Measurements from ENCODE around the gene TMPO. TPM values are rescaled to one million over a fixed set of nuclear protein-coding genes. Genes with fewer than 3 reads are reported as not detected.
"Not testable (repeated sequence)": the region's sequence is repeated elsewhere in the genome, so short reads cannot be mapped to it uniquely, and the experiment has no call there.

The TMPO gene
- polyA plus RNA-seq, 1 donor (not counting 4 experiments of a cell fraction or from before 2014, with no cell fraction given): 41.0 TPM

DNA sequence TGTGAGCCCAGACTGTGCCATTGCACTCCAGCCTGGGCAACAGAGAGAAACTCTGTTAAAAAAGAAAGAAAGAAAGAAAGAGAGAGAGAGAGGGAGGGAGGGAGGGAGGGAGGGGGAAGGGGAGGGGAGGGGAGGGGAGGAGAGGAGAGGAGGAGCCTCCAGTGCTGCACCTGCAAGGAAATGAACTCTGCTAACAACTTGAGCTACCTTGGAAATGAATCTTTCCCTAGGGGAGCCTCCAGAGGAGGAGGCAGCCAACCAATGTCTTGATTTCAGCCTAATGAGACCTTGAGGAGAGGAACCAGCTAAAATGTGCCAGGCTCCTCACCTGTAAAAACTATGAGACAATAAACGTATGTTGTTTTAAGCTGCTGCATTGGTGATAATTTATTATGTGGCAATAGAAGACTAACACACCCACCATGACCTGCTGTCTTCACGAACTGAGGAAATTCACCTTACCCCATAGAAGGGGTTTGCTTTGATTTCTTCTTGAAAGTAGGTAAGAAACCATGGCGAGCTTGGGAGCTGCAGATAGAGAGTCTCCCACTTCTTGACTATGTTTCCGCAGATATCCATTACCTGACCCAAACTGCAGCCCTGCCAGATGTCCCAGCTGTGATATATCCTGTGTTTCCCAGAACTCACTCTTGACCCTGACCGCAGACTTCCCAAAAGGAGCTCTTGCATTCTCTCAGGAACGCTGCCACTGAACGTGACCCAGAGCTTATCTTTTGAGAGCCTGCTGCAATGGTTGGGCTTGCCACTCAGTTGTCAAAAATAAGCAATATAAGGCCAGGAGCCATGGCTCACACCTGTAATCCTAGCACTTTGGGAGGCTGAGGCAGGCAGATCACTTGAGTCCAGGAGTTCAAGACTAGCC lies 31.5 kb upstream of the TMPO start:
- H3K27me3 ChIP-seq (ENCODE audit: control insufficient read depth, extremely low read depth, insufficient read depth, low read length): no peaks in the 10 kb centered on the region
- dilution Hi-C loops (cut with MboI; ENCODE audit: extremely low pct_ligation_motif_present, low sequenced_read_pairs): no loop called here
- H3K9me3 ChIP-seq (ENCODE audit: control insufficient read depth, low read depth, low read length): no peaks in the 10 kb centered on the region
- no peak overlapping the region for H3K4me3 ChIP-seq (ENCODE audit: control insufficient read depth in 2 of 3, extremely low read depth in 1 of 3, insufficient read depth in 2 of 3, low read depth in 1 of 3, low read length in 3 of 3)
- H3K4me2 ChIP-seq (ENCODE audit: control insufficient read depth, extremely low read depth, insufficient read depth, low read depth, low read length): no peak overlapping the region
- FAIRE-seq: no peak
- no peaks in the 10 kb centered on the region for H4K20me1 ChIP-seq (ENCODE audit: control insufficient read depth, extremely low read depth, insufficient read depth, low read length)
- H3K4me1 ChIP-seq (ENCODE audit: control insufficient read depth, extremely low read depth, insufficient read depth, low read length): no peaks in the 10 kb centered on the region
- no peak overlapping the region for H2AFZ ChIP-seq (ENCODE audit: control insufficient read depth, low read length)
- TF ChIP-seq, protein P1, sequence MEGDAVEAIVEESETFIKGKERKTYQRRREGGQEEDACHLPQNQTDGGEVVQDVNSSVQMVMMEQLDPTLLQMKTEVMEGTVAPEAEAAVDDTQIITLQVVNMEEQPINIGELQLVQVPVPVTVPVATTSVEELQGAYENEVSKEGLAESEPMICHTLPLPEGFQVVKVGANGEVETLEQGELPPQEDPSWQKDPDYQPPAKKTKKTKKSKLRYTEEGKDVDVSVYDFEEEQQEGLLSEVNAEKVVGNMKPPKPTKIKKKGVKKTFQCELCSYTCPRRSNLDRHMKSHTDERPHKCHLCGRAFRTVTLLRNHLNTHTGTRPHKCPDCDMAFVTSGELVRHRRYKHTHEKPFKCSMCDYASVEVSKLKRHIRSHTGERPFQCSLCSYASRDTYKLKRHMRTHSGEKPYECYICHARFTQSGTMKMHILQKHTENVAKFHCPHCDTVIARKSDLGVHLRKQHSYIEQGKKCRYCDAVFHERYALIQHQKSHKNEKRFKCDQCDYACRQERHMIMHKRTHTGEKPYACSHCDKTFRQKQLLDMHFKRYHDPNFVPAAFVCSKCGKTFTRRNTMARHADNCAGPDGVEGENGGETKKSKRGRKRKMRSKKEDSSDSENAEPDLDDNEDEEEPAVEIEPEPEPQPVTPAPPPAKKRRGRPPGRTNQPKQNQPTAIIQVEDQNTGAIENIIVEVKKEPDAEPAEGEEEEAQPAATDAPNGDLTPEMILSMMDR (optimal IDR thresholded peaks at IDR 0.05 in 1 of 3, IDR thresholded peaks at IDR 0.05 in 1 of 3, conservative IDR thresholded peaks at IDR 0.05 in 1 of 3; ENCODE audit: extremely low read depth in 1 of 3, insufficient read depth in 2 of 3, low read length in 3 of 3): no peak
- no peak for TF ChIP-seq EZH2 (IDR thresholded peaks at IDR 0.05; ENCODE audit: low read length)
- H3K9me1 ChIP-seq (ENCODE audit: control insufficient read depth, extremely low read depth, insufficient read depth, low read length): no peaks in the 10 kb centered on the region
- H3K36me3 ChIP-seq (ENCODE audit: control insufficient read depth in 2 of 2, extremely low read depth in 1 of 2, insufficient read depth in 2 of 2, low read length in 2 of 2): no peaks in the 10 kb centered on the region
- H3K27ac ChIP-seq (ENCODE audit: control insufficient read depth, insufficient read depth, low read length): no peak overlapping the region
- H3K79me2 ChIP-seq (ENCODE audit: control insufficient read depth, insufficient read depth, low read length): no peaks in the 10 kb centered on the region
- DNase-seq (ENCODE audit: low read depth, low spot score): no peak
- no peak overlapping the region for H3K9ac ChIP-seq (ENCODE audit: control insufficient read depth, extremely low read depth, insufficient read depth, low read length)

DNA sequence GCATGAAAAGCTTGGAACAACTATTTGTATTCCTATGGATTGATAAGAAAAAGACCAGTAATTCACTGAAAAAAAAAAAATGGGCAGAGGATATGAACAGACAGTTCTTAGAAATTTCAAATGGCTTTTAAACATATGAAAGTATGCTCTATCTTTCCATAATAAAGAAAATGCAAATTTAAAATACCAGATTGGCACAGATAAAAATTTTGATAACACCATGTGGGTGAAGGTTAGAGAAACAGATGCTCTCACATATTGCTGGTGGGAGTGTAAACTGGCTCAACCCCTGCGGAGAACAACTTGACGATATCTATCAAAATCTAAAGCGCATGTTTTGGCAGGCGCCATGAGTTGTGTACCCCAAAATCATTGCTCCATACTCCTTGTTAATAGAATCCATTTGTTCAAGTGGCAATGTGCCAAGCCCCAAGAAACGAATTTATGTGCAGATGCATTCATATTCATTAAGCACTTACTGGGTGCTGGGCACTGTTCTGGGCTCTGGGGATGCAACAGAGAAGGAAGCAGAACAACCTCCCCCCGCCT lies 29.5 kb upstream of the TMPO start:
- no peak overlapping the region for H3K4me2 ChIP-seq (ENCODE audit: control insufficient read depth, extremely low read depth, insufficient read depth, low read depth, low read length)
- no peaks in the 10 kb centered on the region for H3K9me1 ChIP-seq (ENCODE audit: control insufficient read depth, extremely low read depth, insufficient read depth, low read length)
- H3K27ac ChIP-seq (ENCODE audit: control insufficient read depth, insufficient read depth, low read length): no peak overlapping the region
- peaks cover 10% of the 10 kb centered on the region for H3K4me1 ChIP-seq (ENCODE audit: control insufficient read depth, extremely low read depth, insufficient read depth, low read length)
- H3K9me3 ChIP-seq (ENCODE audit: control insufficient read depth, low read depth, low read length): no peaks in the 10 kb centered on the region
- no peaks in the 10 kb centered on the region for H3K27me3 ChIP-seq (ENCODE audit: control insufficient read depth, extremely low read depth, insufficient read depth, low read length)
- dilution Hi-C loops (cut with MboI; ENCODE audit: extremely low pct_ligation_motif_present, low sequenced_read_pairs): no loop called here
- TF ChIP-seq EZH2 (IDR thresholded peaks at IDR 0.05; ENCODE audit: low read length): no peak
- TF ChIP-seq, protein P1 (optimal IDR thresholded peaks at IDR 0.05 in 1 of 3, IDR thresholded peaks at IDR 0.05 in 1 of 3, conservative IDR thresholded peaks at IDR 0.05 in 1 of 3; ENCODE audit: extremely low read depth in 1 of 3, insufficient read depth in 2 of 3, low read length in 3 of 3): no peak
- no peaks in the 10 kb centered on the region for H4K20me1 ChIP-seq (ENCODE audit: control insufficient read depth, extremely low read depth, insufficient read depth, low read length)
- H2AFZ ChIP-seq (ENCODE audit: control insufficient read depth, low read length): no peak overlapping the region
- no peaks in the 10 kb centered on the region for H3K36me3 ChIP-seq (ENCODE audit: control insufficient read depth in 2 of 2, extremely low read depth in 1 of 2, insufficient read depth in 2 of 2, low read length in 2 of 2)
- H3K4me3 ChIP-seq (ENCODE audit: control insufficient read depth in 2 of 3, extremely low read depth in 1 of 3, insufficient read depth in 2 of 3, low read depth in 1 of 3, low read length in 3 of 3): no peak overlapping the region
- H3K79me2 ChIP-seq (ENCODE audit: control insufficient read depth, insufficient read depth, low read length): no peaks in the 10 kb centered on the region
- DNase-seq (ENCODE audit: low read depth, low spot score) (no peak), FAIRE-seq (no peak)
- no peak overlapping the region for H3K9ac ChIP-seq (ENCODE audit: control insufficient read depth, extremely low read depth, insufficient read depth, low read length)

GRCh38 chr12:98488416-98488815 lies 27.0 kb upstream of the TMPO start:
- not testable (repeated sequence) for FAIRE-seq

More at GRCh38 chr12:98488416-98488815, 27.0 kb upstream of the TMPO start:
- DNase-seq (ENCODE audit: low read depth, low spot score); H3K9ac ChIP-seq (ENCODE audit: control insufficient read depth, extremely low read depth, insufficient read depth, low read length); H3K36me3 ChIP-seq (ENCODE audit: control insufficient read depth in 2 of 2, extremely low read depth in 1 of 2, insufficient read depth in 2 of 2, low read length in 2 of 2); H3K27ac ChIP-seq (ENCODE audit: control insufficient read depth, insufficient read depth, low read length); H2AFZ ChIP-seq (ENCODE audit: control insufficient read depth, low read length); H3K4me3 ChIP-seq (ENCODE audit: control insufficient read depth in 2 of 3, extremely low read depth in 1 of 3, insufficient read depth in 2 of 3, low read depth in 1 of 3, low read length in 3 of 3); H3K79me2 ChIP-seq (ENCODE audit: control insufficient read depth, insufficient read depth, low read length); H3K9me3 ChIP-seq (ENCODE audit: control insufficient read depth, low read depth, low read length); H3K4me2 ChIP-seq (ENCODE audit: control insufficient read depth, extremely low read depth, insufficient read depth, low read depth, low read length); H4K20me1 ChIP-seq (ENCODE audit: control insufficient read depth, extremely low read depth, insufficient read depth, low read length); dilution Hi-C loops (cut with MboI; ENCODE audit: extremely low pct_ligation_motif_present, low sequenced_read_pairs); H3K27me3 ChIP-seq (ENCODE audit: control insufficient read depth, extremely low read depth, insufficient read depth, low read length); H3K9me1 ChIP-seq (ENCODE audit: control insufficient read depth, extremely low read depth, insufficient read depth, low read length): not testable (repeated sequence)
- H3K4me1 ChIP-seq (ENCODE audit: control insufficient read depth, extremely low read depth, insufficient read depth, low read length): peaks cover 14% of the 10 kb centered on the region

Measured in keratinocyte (primary cell).